ENCODE measurements around the gene DLG1. TPM values are rescaled to one million over a fixed set of nuclear protein-coding genes. Genes with fewer than 3 reads are reported as not detected.
A peak's percentile ranks its signal among the peaks of the same experiment; 100 is the strongest.

Gene DLG1
- total and polyA plus RNA-seq, 4 donors: 12.7 to 51.2 (median 22.3) TPM

GRCh38 chr3:197269024-197269423 is 29.4 kb downstream of the DLG1 start:
- Histone ChIP-seq H3K9ac (ENCODE audit: low read depth in 1 of 2, low read length in 2 of 2) (no peak overlapping the region), H3K4me1 (ENCODE audit: control insufficient read depth in 4 of 4, insufficient read depth in 4 of 4, low read length in 3 of 4) (peaks cover 0 to 12% (median 6%) of the 10 kb centered on the region in 4 donors), H3K4me3 (ENCODE audit: low read depth in 1 of 3, low read length in 3 of 3) (no peak overlapping the region), H3K9me3 (ENCODE audit: control insufficient read depth in 4 of 4, low read length in 3 of 4) (no peaks in the 10 kb centered on the region), H3K27me3 (ENCODE audit: control insufficient read depth in 4 of 4, insufficient read depth in 4 of 4, low read length in 3 of 4) (no peaks in the 10 kb centered on the region), H3K36me3 (ENCODE audit: control insufficient read depth in 4 of 4, insufficient read depth in 3 of 4, low read depth in 1 of 4, low read length in 3 of 4) (peaks cover 0 to 2% (median 0%) of the 10 kb centered on the region in 4 donors), H3K27ac (ENCODE audit: low read depth in 1 of 2, low read length in 2 of 2) (no peak overlapping the region)
- TF ChIP-seq SP1 (IDR thresholded peaks at IDR 0.05) (no peak), HNF4A (conservative IDR thresholded peaks at IDR 0.05) (no peak), JUND (IDR thresholded peaks at IDR 0.05) (no peak), HNF4G (IDR thresholded peaks at IDR 0.05) (no peak), FOXA1 (IDR thresholded peaks at IDR 0.05) (no peak), FOXA2 (IDR thresholded peaks at IDR 0.05) (no peak), NR2F2 (IDR thresholded peaks at IDR 0.05) (no peak), YY1 (IDR thresholded peaks at IDR 0.05) (no peak)
- no peak for DNase-seq (ENCODE audit: low spot score)
- WGBS: 86% methylated on average over 3 of the region's 3 CpGs

- H3K9me3 ChIP-seq (ENCODE audit: control insufficient read depth in 4 of 4, low read length in 3 of 4): no peaks in the 10 kb centered on the region
- no peak for TF ChIP-seq HNF4A (conservative IDR thresholded peaks at IDR 0.05)
- TF ChIP-seq YY1 (IDR thresholded peaks at IDR 0.05): no peak
- no peak for TF ChIP-seq ATF3 (IDR thresholded peaks at IDR 0.05)
- no peak for TF ChIP-seq HNF4G (IDR thresholded peaks at IDR 0.05)
- TF ChIP-seq NR2F2 (IDR thresholded peaks at IDR 0.05): peak; percentile 13
- no peak for TF ChIP-seq MAX (IDR thresholded peaks at IDR 0.05)
- WGBS: 85% methylated on average over 4 of the region's 4 CpGs
- H3K9ac ChIP-seq (ENCODE audit: low read depth in 1 of 2, low read length in 2 of 2): no peak overlapping the region
- no peak overlapping the region for H3K4me3 ChIP-seq (ENCODE audit: low read depth in 1 of 3, low read length in 3 of 3)
- peaks cover 0 to 2% (median under 1%) of the 10 kb centered on the region in 4 donors for H3K36me3 ChIP-seq (ENCODE audit: control insufficient read depth in 4 of 4, insufficient read depth in 3 of 4, low read depth in 1 of 4, low read length in 3 of 4)
- H3K4me1 ChIP-seq (ENCODE audit: control insufficient read depth in 4 of 4, insufficient read depth in 4 of 4, low read length in 3 of 4): peaks cover 0 to 12% (median 6%) of the 10 kb centered on the region in 4 donors
- H3K27me3 ChIP-seq (ENCODE audit: control insufficient read depth in 4 of 4, insufficient read depth in 4 of 4, low read length in 3 of 4): no peaks in the 10 kb centered on the region
- no peak overlapping the region for H3K27ac ChIP-seq (ENCODE audit: low read depth in 1 of 2, low read length in 2 of 2)
- no peak for DNase-seq (ENCODE audit: low spot score)
Measured at GRCh38 chr3:197268294-197268693, 30.1 kb downstream of the DLG1 start.

GRCh38 chr3:197266331-197266730 is 32.1 kb downstream of the DLG1 start:
- H3K27me3 ChIP-seq (ENCODE audit: control insufficient read depth in 4 of 4, insufficient read depth in 4 of 4, low read length in 3 of 4): no peaks in the 10 kb centered on the region
- peaks cover 0 to 2% (median under 1%) of the 10 kb centered on the region in 4 donors for H3K36me3 ChIP-seq (ENCODE audit: control insufficient read depth in 4 of 4, insufficient read depth in 3 of 4, low read depth in 1 of 4, low read length in 3 of 4)
- H3K27ac ChIP-seq (ENCODE audit: low read depth in 1 of 2, low read length in 2 of 2): no peak overlapping the region
- H3K4me1 ChIP-seq (ENCODE audit: control insufficient read depth in 4 of 4, insufficient read depth in 4 of 4, low read length in 3 of 4): peaks cover 0 to 9% (median 3%) of the 10 kb centered on the region in 4 donors
- H3K9me3 ChIP-seq (ENCODE audit: control insufficient read depth in 4 of 4, low read length in 3 of 4): no peaks in the 10 kb centered on the region
- DNase-seq (ENCODE audit: low spot score): no peak
- 98% methylated on average over 4 of the region's 4 CpGs for WGBS
- no peak overlapping the region for H3K4me3 ChIP-seq (ENCODE audit: low read depth in 1 of 3, low read length in 3 of 3)
- TF ChIP-seq ATF3 (IDR thresholded peaks at IDR 0.05): no peak
- no peak for TF ChIP-seq EGR1 (IDR thresholded peaks at IDR 0.05; ENCODE audit: low read depth in 2 of 2)
- no peak for TF ChIP-seq REST (IDR thresholded peaks at IDR 0.05)
- no peak for TF ChIP-seq HNF4G (IDR thresholded peaks at IDR 0.05)
- no peak for TF ChIP-seq YY1 (IDR thresholded peaks at IDR 0.05)
- no peak for TF ChIP-seq FOXA2 (IDR thresholded peaks at IDR 0.05)
- no peak for TF ChIP-seq FOXA1 (IDR thresholded peaks at IDR 0.05)
- TF ChIP-seq SP1 (IDR thresholded peaks at IDR 0.05): no peak
- no peak for TF ChIP-seq CTCF (IDR thresholded peaks at IDR 0.05; ENCODE audit: low read depth, low read length, missing input control)
- no peak for TF ChIP-seq RAD21 (IDR thresholded peaks at IDR 0.05)
- no peak for TF ChIP-seq TAF1 (conservative IDR thresholded peaks at IDR 0.05)
- no peak for TF ChIP-seq JUND (IDR thresholded peaks at IDR 0.05)
- TF ChIP-seq GABPA (IDR thresholded peaks at IDR 0.05 in 1 of 2, conservative IDR thresholded peaks at IDR 0.05 in 1 of 2): no peak
- TF ChIP-seq MAX (IDR thresholded peaks at IDR 0.05): no peak
- no peak for TF ChIP-seq ZBTB33 (IDR thresholded peaks at IDR 0.05)
- TF ChIP-seq RXRA (IDR thresholded peaks at IDR 0.05): no peak
- TF ChIP-seq NR2F2 (IDR thresholded peaks at IDR 0.05): no peak
- TF ChIP-seq HNF4A (conservative IDR thresholded peaks at IDR 0.05): no peak
- H3K9ac ChIP-seq (ENCODE audit: low read depth in 1 of 2, low read length in 2 of 2): no peak overlapping the region

All from liver (tissue), 9 donors.